NCI-H2171 (cell line): ENCODE results near the gene GLIPR2.
"Not testable (repeated sequence)": the region's sequence is repeated elsewhere in the genome, so short reads cannot be mapped to it uniquely, and the experiment has no call there.

Source experiments
- DNase-seq: peaks from one replicate; lab custom pipeline; 2025; lab: John Stamatoyannopoulos, UW

The GLIPR2 gene

GRCh38 chr9:36144309-36145232 lies 8.0 kb downstream of the GLIPR2 start:
- no peak for DNase-seq

- DNase-seq, result no peak
These were observed 9.4 kb downstream of the GLIPR2 start for GRCh38 chr9:36145970-36146369.

DNA sequence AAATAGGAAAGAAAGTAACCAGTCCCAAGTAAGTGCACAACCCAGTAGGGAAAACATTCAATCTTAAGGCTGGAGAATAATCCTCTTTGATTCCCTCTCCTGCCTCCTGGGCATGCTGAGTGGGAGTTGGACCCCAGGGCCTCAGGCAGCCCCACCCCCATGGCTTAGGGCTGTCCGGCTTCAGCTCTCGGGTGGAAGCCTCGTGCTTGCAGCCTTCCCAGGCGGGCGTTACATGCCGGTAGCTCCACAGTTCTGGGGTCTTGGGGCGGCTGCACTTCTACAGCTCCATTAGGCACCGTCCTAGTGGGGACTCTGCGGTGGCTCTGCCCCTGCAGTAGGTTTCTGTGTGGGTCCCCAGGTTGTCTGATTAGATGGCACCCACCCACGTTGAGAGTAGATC lies 10.1 kb downstream of the GLIPR2 start:
- DNase-seq, result no peak

- DNase-seq, result no peak
These were observed 11.1 kb downstream of the GLIPR2 start for GRCh38 chr9:36147441-36148175.

GRCh38 chr9:36148311-36149051 lies 11.9 kb downstream of the GLIPR2 start:
- DNase-seq, result no peak

- no peak for DNase-seq
These were observed 12.7 kb downstream of the GLIPR2 start for GRCh38 chr9:36149197-36149596.

DNA sequence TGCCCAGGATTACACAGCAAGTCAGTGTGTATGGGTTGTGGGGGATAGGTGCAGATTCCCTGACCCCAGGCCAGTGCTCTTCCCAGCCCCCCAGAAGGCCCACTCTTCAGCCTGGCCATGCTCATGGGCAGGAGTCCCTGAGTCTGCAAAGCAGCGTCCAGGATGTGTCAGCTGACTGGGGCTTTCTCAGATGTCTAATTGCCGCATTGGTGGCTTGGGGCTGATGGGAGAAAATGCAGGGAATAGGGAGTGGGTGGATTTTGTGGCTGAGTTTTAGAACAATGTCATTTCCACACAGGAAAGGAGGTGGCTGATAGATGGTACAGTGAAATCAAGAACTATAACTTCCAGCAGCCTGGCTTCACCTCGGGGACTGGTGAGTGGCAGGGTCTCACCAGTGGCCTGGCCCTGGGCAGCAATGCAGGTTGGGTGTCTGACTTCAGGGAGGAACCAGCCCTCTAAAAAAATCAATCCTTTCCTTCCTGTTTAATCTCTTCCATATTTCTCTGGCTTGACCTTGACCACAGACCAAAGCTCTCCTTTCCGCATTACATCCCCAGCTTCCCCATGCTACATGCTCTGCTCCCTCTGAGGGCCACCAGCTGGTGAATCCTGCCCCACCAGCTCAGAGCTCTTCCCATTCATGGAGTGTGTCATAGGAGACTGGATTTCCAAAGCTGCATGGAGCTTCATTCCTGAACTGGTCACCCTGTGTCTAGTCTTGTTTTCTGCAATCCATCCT lies 14.2 kb downstream of the GLIPR2 start:
- no peak for DNase-seq

DNA sequence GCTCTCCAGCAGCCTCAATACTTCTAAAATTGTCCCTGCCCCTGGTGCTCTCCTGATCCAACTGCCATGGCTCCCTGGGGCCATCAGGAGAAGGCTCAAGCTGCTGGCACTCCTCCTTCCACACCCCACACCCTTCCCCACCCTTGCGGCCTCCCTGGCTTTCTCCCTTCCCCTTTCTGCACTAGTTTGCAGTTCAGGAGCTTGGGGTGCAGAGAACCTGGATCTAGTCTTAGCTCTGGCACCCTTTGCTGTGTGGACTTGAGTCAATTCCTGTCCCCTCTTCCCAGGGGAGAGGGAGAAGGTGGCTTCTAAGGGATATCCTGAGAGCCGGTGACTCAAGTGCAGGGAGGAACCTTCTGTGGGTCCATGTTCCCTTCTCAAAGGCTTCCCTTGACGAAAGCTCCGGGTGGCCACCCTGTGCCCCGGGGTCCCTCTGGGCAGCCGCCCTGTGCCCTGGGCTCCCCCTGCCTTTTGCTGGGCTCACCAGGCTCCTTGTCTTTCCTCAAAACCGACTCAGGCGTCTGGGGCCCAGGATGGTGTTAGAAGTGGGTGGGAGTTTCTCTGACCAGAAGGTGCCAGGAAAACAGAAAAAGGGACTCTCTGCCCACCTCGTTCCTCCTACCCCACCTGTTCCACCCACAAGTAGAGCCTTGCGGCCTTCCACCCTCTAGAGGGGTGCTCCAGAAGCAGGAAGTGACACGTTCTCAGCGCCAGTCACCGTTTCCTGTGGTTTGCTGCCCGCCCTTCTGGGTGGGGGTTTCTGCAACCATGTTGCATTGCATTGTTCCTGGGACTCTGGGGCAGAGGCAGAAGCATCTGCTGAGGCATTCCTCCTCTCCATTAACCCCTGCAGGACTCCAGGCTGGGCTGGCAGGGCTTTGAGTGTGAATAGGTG lies 15.0 kb downstream of the GLIPR2 start:
- DNase-seq, result no peak

GRCh38 chr9:36152741-36153438 lies 16.4 kb downstream of the GLIPR2 start:
- DNase-seq, result no peak

DNA sequence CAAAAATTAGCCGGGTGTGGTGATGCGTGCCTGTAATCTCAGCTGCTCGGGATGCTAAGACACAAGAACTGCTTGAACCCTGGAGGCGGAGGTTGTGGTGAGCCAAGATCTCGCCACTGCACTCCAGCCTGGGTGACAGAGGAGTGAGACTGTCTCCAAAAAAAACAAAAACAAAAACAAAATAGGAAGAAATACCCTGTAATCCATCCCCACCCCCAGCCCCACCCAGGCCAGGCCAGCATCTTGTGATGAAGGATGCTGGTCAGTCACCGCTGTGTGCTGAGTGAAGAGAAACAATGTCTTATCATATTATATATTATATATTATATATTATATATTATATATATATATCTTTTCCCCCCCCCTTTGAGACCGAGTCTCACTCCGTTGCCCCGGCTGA lies 17.2 kb downstream of the GLIPR2 start:
- DNase-seq, result no peak

DNA sequence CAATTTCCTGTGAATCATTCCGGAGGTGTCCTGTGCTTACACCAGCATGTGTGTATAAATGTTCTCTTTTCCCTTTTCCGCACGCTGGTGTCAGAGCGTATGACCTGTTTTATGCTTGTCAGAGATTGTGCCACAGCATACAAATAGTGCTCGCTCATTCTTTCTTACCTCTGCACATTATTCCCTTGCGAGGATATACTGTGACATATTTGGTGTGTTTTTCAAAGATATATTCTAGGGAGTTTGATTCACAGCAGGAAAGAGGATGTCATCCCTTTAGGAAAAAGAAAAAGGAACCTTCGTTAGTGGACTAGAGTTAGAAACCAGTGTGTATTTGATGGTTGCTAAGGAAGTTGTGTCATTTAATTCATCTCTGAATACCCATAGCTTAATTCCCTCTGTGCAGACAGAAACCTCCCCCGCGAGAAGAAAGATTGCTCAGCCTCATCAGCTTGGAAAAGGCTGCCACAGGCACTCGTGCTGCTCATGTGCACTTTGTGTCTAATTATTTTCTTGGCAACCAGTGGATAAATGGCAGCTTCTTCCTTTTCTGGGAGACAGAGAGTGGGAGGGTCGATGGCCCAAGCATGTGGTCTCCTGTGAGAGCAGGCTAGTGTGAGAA lies 17.9 kb downstream of the GLIPR2 start:
- DNase-seq, result no peak

- DNase-seq, result no peak
These were observed 19.6 kb downstream of the GLIPR2 start for GRCh38 chr9:36156116-36156515.

DNA sequence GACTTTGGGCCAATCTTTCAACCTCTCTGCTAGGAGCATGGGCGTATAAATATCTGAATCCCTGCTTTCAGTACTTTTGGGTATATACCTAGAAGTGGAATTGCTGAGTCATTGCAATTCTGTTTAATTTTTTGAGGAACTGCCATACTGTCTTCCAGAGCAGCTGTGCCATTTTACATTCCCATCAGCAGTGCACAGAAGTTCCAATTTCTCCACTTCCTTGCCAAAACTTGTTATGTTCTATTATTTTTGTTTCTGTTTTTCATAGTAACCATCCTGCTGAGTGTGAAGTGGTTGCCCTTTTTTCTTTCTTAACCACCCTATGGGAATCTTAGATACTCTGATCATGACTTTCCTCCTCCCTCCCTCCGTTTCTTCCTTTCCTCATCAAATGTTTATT lies 21.6 kb downstream of the GLIPR2 start:
- no peak for DNase-seq

DNA sequence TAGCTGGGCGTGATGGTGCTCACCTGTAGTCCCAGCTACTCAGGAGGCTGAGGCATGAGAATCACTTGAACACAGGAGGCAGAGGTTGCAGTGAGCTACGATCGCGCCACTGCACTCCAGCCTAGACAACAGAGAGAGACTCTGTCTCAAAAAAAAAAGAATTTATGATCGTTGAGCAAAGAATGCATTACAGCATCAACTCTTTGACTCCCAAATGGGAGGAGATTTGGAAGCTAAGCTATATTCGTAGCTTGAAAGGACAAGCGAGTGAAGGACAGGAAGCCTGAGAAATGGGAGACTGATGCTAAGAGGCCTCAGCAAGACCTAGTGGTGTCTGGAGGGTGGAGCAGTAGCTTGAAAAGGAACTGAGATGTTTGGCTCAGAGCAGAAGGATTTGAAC lies 22.4 kb downstream of the GLIPR2 start:
- DNase-seq, result no peak

DNA sequence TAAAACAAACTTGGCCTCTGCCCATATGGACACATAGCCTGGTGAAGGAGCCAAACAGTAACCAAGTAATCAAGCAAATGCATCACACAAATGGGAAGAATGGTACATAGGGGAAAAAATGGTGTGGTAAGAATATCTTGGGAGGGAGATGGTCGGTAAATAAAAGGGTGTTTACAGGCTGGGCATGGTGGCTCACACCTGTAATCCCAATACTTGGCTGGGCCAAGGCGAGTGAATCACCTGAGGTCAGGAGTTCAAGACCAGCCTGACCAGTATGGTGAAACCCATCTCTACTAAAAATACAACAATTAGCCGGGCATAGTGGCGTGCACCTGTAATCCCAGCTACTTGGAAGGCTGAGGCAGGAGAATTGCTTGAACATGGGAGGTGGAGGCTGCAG lies 23.0 kb downstream of the GLIPR2 start:
- DNase-seq, result not testable (repeated sequence)

DNA sequence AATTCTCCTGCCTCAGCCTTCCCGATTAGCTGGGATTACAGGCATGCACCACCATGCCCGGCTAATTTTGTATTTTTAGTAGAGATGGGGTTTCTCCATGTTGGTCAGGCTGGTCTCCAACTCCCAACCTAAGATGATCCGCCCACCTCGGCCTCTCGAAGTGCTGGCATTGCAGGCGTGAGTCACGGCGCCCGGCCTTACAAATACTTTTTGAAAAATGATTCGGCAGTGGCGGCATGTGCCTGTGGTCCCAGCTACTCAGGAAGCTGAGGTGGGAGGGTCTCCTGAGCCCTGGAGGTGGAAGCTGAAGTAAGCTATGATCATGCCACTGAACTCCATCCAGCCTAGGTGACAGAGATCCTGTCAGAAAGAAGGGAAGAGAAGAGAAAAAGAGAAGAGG lies 23.6 kb downstream of the GLIPR2 start:
- not testable (repeated sequence) for DNase-seq

DNA sequence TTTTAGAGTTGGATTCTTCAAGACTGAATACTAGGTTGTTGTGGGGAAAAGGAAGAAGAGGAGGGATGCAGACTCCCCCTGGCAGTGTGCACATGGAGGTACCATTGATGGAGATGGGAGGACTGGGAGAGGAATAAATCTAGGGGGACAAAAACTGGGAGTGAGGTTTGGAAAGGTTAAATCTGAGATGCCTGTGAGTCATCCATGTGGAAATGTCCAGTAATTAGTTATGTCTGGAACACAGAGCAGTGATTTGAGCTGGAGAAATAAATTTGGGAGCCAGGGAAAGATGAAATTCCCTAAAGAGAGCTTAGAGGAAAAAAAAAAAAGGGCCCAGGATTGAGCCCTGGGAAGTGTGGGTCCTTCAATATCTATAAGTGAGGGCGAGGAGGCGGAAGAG lies 24.7 kb downstream of the GLIPR2 start:
- DNase-seq, result no peak

GRCh38 chr9:36162211-36162738 lies 25.7 kb downstream of the GLIPR2 start:
- DNase-seq, result no peak

GRCh38 chr9:36163049-36163785 lies 26.7 kb downstream of the GLIPR2 start:
- no peak for DNase-seq
